NCI-H2029 treated with DMSO at 0.1 percent for 48 hours (cell line): ENCODE data around the gene NMNAT3.

Experiments used
- DNase-seq: peaks from one replicate; lab custom pipeline; 2025; lab: John Stamatoyannopoulos, UW

The NMNAT3 gene

GRCh38 chr3:139521144-139521543 lies 156.6 kb downstream of the NMNAT3 start:
- no peak for DNase-seq

- no peak for DNase-seq
Observed at GRCh38 chr3:139519998-139520737, 157.6 kb downstream of the NMNAT3 start.

GRCh38 chr3:139518926-139519842 lies 158.6 kb downstream of the NMNAT3 start:
- DNase-seq, result no peak

GRCh38 chr3:139518306-139518705 lies 159.5 kb downstream of the NMNAT3 start:
- no peak for DNase-seq

GRCh38 chr3:139517321-139518065 lies 160.3 kb downstream of the NMNAT3 start:
- DNase-seq, result no peak

- no peak for DNase-seq
Observed at GRCh38 chr3:139514741-139515140, 163.0 kb downstream of the NMNAT3 start.
